Choroid plexus epithelial cell (primary cell): Measurements from ENCODE around the gene FBXO8.

Experiments used
- DNase-seq: peaks from one replicate; pipeline ENCODE4 v3.0.0-alpha.2; 2010; ENCODE audit warnings: low read depth
- H3K4me3 ChIP-seq: 2 replicates; pipeline ENCODE4 v1.5.1; 2011; ENCODE audit warnings: low read depth, mild to moderate bottlenecking, control low read depth, low read length, moderate library complexity
- CTCF ChIP-seq: conservative IDR thresholded peaks from 2 replicates; pipeline ENCODE4 v1.5.1; 2011; ENCODE audit warnings: low read depth, mild to moderate bottlenecking, control low read depth, inconsistent platforms, low read length, moderate library complexity

Gene FBXO8

DNA sequence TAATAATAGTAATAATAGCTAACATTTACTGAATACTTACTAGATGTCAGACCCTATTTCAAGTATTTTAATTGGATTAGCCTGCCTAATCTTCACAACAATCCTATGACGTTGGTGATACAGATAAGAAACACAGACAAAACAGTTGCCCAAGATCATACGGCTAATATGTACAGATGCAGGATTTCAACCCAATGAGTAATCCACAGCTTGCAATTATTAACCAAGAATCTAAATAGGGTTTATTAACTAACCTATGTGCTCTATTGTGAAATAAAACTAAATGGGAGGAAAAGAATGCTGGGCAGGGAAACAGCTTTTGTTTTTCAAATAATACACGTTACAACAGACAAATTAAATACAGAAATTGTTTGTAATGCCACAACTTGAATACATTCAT lies 23.4 kb downstream of the FBXO8 start:
- no peak for TF ChIP-seq CTCF
- H3K4me3 ChIP-seq: no peak overlapping the region
- DNase-seq: peak; percentile 92

GRCh38 chr4:174259580-174259979 lies 23.9 kb downstream of the FBXO8 start:
- H3K4me3 ChIP-seq: no peak overlapping the region
- TF ChIP-seq CTCF: no peak
- DNase-seq: no peak

DNA sequence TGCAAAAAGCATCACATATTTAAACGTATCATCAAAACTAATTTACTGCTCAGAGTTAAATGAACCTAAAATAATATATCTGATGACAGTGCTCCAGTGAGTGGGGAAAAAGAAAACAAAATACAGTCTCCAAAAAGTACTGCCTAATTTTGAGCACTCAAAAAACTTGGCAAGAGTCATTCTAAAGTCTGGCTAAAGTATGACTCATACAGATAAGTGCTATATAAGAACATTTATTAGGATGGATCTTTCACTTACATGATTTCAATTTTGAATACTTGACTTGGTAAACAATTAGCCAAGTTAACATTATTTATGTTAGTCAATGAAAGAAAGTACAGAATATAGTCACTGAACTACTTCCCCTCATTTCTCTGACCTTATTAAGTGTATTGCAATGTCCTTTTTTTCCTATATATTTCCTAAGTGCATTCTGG lies 27.2 kb downstream of the FBXO8 start:
- no peak for TF ChIP-seq CTCF
- H3K4me3 ChIP-seq: no peak overlapping the region
- peak; percentile 65 for DNase-seq

GRCh38 chr4:174255786-174256185 lies 27.7 kb downstream of the FBXO8 start:
- no peak for TF ChIP-seq CTCF
- no peak overlapping the region for H3K4me3 ChIP-seq
- DNase-seq: peak; percentile 94

DNA sequence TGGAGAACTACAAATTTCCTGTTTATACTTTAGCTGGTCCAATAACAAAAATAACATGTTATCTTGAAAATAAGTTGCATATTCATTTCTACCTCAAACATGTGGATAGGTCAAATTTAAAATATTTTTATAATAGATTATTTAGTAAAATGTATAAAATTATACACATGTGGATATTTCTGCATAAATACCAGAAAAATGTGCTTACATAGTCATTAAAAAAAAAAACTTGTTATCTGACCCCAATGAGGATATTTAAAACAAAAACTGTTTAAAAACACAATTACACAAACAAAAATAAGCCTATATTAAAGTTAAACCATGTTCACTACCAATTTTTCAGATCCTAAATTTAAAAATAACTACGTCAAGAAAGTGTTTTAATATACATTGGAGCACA lies 28.1 kb downstream of the FBXO8 start:
- no peak overlapping the region for H3K4me3 ChIP-seq
- TF ChIP-seq CTCF: no peak
- no peak for DNase-seq

DNA sequence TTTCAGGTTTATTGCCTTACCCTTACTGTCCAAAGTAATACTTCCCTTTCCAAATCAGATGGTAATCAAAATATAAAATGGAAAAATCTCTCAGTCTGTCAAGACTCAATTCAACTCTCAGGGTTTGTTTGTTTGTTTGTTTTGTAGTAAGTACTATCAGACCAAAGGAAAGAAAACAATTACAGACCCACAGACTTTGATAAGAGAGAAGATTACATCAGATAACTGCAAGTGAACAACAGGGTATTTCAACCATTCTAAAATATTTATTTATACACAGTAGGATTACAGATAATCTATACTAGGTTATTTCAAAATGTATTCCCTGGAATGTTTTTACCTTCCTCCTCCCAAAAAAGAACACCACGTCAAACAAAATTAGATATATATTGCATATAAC lies 28.9 kb downstream of the FBXO8 start:
- DNase-seq: no peak
- no peak overlapping the region for H3K4me3 ChIP-seq
- no peak for TF ChIP-seq CTCF

GRCh38 chr4:174252412-174252811 lies 31.1 kb downstream of the FBXO8 start:
- TF ChIP-seq CTCF: no peak
- H3K4me3 ChIP-seq: no peak overlapping the region
- DNase-seq: no peak
